Measurements from ENCODE around the gene ASF1B.

DNA sequence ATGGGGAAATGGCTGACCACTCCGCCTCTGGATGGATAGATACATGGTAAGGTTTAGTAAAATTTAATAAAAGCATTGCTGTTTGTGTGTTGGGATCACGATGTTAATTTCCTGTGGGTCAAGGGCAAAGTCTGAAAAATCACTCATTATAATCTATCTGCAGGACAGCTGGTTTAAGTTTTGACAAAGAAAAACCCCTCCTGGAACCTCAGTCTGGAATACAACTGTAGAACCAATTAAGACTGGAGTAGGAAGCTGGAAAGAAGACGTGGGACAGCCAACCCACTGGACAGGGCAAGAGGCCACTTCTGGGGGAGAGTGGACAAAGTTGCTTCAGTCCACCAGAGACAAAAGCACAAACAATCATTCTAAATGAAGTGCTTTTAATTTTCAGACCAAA lies 17.2 kb downstream of the ASF1B start:
- TF ChIP-seq, protein P1, sequence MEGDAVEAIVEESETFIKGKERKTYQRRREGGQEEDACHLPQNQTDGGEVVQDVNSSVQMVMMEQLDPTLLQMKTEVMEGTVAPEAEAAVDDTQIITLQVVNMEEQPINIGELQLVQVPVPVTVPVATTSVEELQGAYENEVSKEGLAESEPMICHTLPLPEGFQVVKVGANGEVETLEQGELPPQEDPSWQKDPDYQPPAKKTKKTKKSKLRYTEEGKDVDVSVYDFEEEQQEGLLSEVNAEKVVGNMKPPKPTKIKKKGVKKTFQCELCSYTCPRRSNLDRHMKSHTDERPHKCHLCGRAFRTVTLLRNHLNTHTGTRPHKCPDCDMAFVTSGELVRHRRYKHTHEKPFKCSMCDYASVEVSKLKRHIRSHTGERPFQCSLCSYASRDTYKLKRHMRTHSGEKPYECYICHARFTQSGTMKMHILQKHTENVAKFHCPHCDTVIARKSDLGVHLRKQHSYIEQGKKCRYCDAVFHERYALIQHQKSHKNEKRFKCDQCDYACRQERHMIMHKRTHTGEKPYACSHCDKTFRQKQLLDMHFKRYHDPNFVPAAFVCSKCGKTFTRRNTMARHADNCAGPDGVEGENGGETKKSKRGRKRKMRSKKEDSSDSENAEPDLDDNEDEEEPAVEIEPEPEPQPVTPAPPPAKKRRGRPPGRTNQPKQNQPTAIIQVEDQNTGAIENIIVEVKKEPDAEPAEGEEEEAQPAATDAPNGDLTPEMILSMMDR (IDR thresholded peaks at IDR 0.05), result no peak
- TF ChIP-seq POLR2A (IDR thresholded peaks at IDR 0.05), result no peak

Measured in transverse colon (tissue), 3 donors.